Measurements from ENCODE around the gene TMEM134. TPM values are rescaled to one million over a fixed set of nuclear protein-coding genes. Genes with fewer than 3 reads are reported as not detected.
A peak's percentile ranks its signal among the peaks of the same experiment; 100 is the strongest.
"Not testable (repeated sequence)": the region's sequence is repeated elsewhere in the genome, so short reads cannot be mapped to it uniquely, and the experiment has no call there.

The TMEM134 gene
- total RNA-seq, 3 donors from 2014 or later = 37.8 to 54.2 (median 42.3) TPM

DNA sequence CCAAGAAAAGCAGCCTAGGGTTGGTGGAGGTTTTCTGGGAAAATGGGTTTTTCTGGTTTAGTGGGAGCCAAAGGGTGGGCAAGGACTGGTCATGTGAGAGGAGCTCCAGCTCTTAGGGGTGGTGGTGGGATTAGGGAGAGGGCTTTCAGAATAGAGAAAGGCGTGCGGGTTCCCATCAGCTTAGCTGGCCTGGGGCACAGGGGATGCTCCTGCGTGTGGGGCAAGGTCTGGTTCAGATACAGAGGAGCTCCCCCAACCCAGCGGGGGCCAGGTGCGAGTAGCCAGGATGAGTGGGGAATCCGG is 644 bp downstream of the TMEM134 start:
- Histone ChIP-seq H3K36me3 (no peaks in the 10 kb centered on the region), H3K27ac (peak overlapping the region; percentile 88 to 93), H3K9me3 (no peaks in the 10 kb centered on the region), H3K27me3 (no peaks in the 10 kb centered on the region), H3K4me3 (peak overlapping the region; percentile 76 to 85 (median 80)), H3K4me1 (peaks cover 5 to 8% of the 10 kb centered on the region in 2 donors)
- intact Hi-C loops (cut with DNase I; ENCODE audit: low total_unique reads) = no loop called here
- TF ChIP-seq, protein P1, sequence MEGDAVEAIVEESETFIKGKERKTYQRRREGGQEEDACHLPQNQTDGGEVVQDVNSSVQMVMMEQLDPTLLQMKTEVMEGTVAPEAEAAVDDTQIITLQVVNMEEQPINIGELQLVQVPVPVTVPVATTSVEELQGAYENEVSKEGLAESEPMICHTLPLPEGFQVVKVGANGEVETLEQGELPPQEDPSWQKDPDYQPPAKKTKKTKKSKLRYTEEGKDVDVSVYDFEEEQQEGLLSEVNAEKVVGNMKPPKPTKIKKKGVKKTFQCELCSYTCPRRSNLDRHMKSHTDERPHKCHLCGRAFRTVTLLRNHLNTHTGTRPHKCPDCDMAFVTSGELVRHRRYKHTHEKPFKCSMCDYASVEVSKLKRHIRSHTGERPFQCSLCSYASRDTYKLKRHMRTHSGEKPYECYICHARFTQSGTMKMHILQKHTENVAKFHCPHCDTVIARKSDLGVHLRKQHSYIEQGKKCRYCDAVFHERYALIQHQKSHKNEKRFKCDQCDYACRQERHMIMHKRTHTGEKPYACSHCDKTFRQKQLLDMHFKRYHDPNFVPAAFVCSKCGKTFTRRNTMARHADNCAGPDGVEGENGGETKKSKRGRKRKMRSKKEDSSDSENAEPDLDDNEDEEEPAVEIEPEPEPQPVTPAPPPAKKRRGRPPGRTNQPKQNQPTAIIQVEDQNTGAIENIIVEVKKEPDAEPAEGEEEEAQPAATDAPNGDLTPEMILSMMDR (IDR thresholded peaks at IDR 0.05) = no peak
- no peak for TF ChIP-seq POLR2AphosphoS5 (IDR thresholded peaks at IDR 0.05)
- TF ChIP-seq POLR2A (IDR thresholded peaks at IDR 0.05) = no peak
- DNase-seq (ENCODE audit: low spot score in 2 of 2) = no peak

DNA sequence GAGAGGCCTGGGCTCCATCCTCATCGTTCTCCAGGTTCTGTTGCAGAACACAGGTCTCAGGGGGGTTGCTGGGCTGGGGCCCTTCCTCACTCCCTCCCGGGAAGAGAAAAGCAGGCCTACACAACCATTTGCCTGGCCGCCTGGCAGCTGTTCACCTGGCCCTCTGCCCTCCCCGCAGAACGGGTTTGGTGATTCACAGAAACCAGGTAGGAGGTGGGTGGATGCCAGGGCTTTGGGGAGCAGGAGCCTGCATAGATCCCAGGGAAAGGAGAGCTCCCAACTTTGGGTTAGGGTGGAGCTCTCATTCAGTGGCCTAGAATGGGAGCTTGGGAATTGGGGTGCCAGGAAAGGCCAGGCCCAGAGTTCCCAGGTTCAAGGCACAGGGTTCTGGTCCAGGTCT is 995 bp downstream of the TMEM134 start:
- Histone ChIP-seq H3K36me3 (no peaks in the 10 kb centered on the region), H3K27ac (peak overlapping the region; percentile 88 to 93), H3K4me1 (peaks cover 5 to 8% of the 10 kb centered on the region in 2 donors), H3K4me3 (peak overlapping the region; percentile 76 to 85 (median 80)), H3K27me3 (no peaks in the 10 kb centered on the region), H3K9me3 (no peaks in the 10 kb centered on the region)
- TF ChIP-seq, protein P1 (IDR thresholded peaks at IDR 0.05) = no peak
- TF ChIP-seq POLR2A (IDR thresholded peaks at IDR 0.05) (no peak), POLR2AphosphoS5 (IDR thresholded peaks at IDR 0.05) (peak in 2 of 3 donors; percentile 28 to 76)
- intact Hi-C loops (cut with DNase I; ENCODE audit: low total_unique reads) = no loop called here
- DNase-seq (ENCODE audit: low spot score in 2 of 2) = peak; percentile 95 to 98

GRCh38 chr11:67466962-67467771 is 1.9 kb downstream of the TMEM134 start:
- intact Hi-C loops (cut with DNase I; ENCODE audit: low total_unique reads) = no loop called here
- Histone ChIP-seq H3K9me3 (no peaks in the 10 kb centered on the region), H3K4me3 (peak overlapping the region in 2 of 3 donors; percentile 80 to 85)

DNA sequence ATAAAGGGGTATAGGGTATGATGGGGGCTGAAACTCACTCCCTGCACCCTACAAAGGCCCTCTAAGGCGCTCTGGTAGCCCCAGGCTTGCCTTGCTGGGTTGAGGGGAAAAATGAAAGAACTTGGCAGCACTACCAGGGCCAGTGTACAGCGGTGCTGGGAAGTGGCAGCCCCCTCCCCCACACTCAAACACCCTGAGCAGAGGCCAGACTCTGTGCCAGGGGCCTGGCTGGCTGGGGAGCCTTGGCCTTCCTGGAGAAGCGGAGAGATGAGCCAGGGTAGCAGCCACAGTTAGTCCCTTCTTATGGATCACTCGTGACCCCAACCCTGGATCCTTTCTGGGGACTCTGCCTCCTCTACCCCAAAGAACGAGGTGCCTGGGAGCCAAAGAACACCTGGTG is 2.7 kb downstream of the TMEM134 start:
- Histone ChIP-seq H3K36me3 (no peaks in the 10 kb centered on the region), H3K27ac (peak overlapping the region; percentile 88 to 93), H3K4me3 (no peak overlapping the region), H3K27me3 (no peaks in the 10 kb centered on the region), H3K9me3 (no peaks in the 10 kb centered on the region), H3K4me1 (peaks cover 5 to 8% of the 10 kb centered on the region in 2 donors)
- DNase-seq (ENCODE audit: low spot score in 2 of 2) = no peak
- TF ChIP-seq, protein P1 (IDR thresholded peaks at IDR 0.05) = no peak
- TF ChIP-seq POLR2AphosphoS5 (IDR thresholded peaks at IDR 0.05) (no peak), POLR2A (IDR thresholded peaks at IDR 0.05) (no peak)
- intact Hi-C loops (cut with DNase I; ENCODE audit: low total_unique reads) = no loop called here

More at GRCh38 chr11:67466962-67467771, 1.9 kb downstream of the TMEM134 start:
- Histone ChIP-seq H3K27me3 (no peaks in the 10 kb centered on the region), H3K27ac (peak overlapping the region; percentile 88 to 93), H3K36me3 (no peaks in the 10 kb centered on the region), H3K4me1 (peaks cover 5 to 8% of the 10 kb centered on the region in 2 donors)
- TF ChIP-seq, protein P1 (IDR thresholded peaks at IDR 0.05) = no peak
- no peak for TF ChIP-seq POLR2AphosphoS5 (IDR thresholded peaks at IDR 0.05)
- no peak for TF ChIP-seq POLR2A (IDR thresholded peaks at IDR 0.05)
- no peak for DNase-seq (ENCODE audit: low spot score in 2 of 2)

GRCh38 chr11:67465530-67465929 is 3.5 kb downstream of the TMEM134 start:
- H3K36me3 ChIP-seq; H3K27me3 ChIP-seq; intact Hi-C loops (cut with DNase I; ENCODE audit: low total_unique reads); H3K4me1 ChIP-seq; H3K9me3 ChIP-seq; DNase-seq (ENCODE audit: low spot score in 2 of 2): not testable (repeated sequence)
- Histone ChIP-seq H3K4me3 (peak overlapping the region in 1 of 3 donors; percentile 74), H3K27ac (peak overlapping the region; percentile 95 to 98)
